Activated naive CD4-positive, alpha-beta T cell treated with anti-CD3 and anti-CD28 coated beads, Interleukin-2, amount 50 U/mL, for 24 hours (primary cell): ENCODE results near the gene PDK2.

Source experiments
- H3K27ac Mint-ChIP-seq: one replicate; pipeline ENCODE4 v1.8.0; 2021; ENCODE audit warnings: mild to moderate bottlenecking, mixed read lengths
- H3K27me3 Mint-ChIP-seq: one replicate; pipeline ENCODE4 v1.8.0; 2021; ENCODE audit warnings: mixed read lengths
- H3K36me3 Mint-ChIP-seq: one replicate; pipeline ENCODE4 v1.8.0; 2021; ENCODE audit warnings: mixed read lengths
- H3K4me1 Mint-ChIP-seq: one replicate; pipeline ENCODE4 v1.8.0; 2021; ENCODE audit warnings: mixed read lengths
- H3K4me3 Mint-ChIP-seq: one replicate; pipeline ENCODE4 v1.8.0; 2021; ENCODE audit warnings: mild to moderate bottlenecking, mixed read lengths
- H3K9me3 Mint-ChIP-seq: one replicate; pipeline ENCODE4 v1.8.0; 2021; ENCODE audit warnings: mixed read lengths

Gene PDK2

GRCh38 chr17:50066995-50067394 lies 28.2 kb upstream of the PDK2 start:
- H3K9me3 Mint-ChIP-seq = no peaks in the 10 kb centered on the region
- H3K27ac Mint-ChIP-seq = no peak overlapping the region
- no peaks in the 10 kb centered on the region for H3K4me1 Mint-ChIP-seq
- H3K27me3 Mint-ChIP-seq = no peaks in the 10 kb centered on the region
- H3K36me3 Mint-ChIP-seq = peaks cover 10% of the 10 kb centered on the region
- H3K4me3 Mint-ChIP-seq = no peak overlapping the region

DNA sequence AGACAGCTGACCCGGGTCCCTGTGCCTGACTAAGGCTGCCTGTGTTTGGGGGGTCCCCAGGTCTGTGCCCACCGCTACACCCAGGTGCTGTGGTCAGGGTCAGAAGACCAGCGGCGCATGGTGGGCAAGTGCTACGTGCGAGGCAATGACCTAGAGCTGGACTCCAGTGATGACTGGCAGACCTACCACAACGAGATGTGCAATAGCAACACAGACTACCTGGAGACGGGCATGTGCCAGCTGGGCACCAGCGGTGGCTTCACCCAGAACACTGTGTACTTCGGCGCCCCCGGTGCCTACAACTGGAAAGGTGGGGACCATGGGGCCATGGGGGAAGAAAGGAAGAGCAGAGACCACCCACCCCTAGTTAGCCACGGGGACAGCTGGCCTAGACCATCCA lies 27.2 kb upstream of the PDK2 start:
- H3K36me3 Mint-ChIP-seq = peaks cover 10% of the 10 kb centered on the region
- no peaks in the 10 kb centered on the region for H3K4me1 Mint-ChIP-seq
- H3K4me3 Mint-ChIP-seq = no peak overlapping the region
- H3K27me3 Mint-ChIP-seq = no peaks in the 10 kb centered on the region
- no peak overlapping the region for H3K27ac Mint-ChIP-seq
- no peaks in the 10 kb centered on the region for H3K9me3 Mint-ChIP-seq

DNA sequence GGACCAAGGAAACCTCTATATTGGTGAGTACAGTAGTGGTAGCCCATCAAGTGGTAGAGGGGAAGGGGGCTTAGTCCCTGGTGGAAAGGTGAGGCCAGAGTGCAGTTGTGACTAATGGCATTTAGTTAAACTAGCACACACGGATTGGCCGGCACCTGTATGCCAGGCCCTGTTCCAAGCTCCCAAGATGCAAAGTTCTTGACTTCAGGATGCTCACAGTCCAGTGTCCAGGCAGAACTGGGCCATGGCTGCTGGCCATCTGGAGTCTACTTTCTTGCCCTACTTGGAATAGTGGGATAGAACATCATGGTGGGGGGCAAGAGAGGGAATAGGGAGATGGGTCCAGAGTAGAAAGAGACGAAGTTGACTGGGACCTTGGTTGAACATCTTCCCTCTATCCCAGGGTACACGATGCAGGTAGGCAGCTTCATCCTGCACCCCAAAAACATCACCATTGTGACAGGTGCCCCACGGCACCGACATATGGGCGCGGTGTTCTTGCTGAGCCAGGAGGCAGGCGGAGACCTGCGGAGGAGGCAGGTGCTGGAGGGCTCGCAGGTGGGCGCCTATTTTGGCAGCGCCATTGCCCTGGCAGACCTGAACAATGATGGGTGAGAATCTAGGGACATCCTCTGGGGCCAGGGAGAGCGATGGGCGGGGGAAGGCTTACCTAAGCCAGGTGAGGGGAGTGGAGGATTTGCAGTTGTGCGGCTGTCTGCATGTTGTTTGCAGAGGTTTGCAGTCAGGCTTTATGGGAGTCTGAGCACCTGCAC lies 24.1 kb upstream of the PDK2 start:
- no peak overlapping the region for H3K27ac Mint-ChIP-seq
- peaks cover 10% of the 10 kb centered on the region for H3K36me3 Mint-ChIP-seq
- H3K4me3 Mint-ChIP-seq = no peak overlapping the region
- H3K9me3 Mint-ChIP-seq = no peaks in the 10 kb centered on the region
- H3K27me3 Mint-ChIP-seq = no peaks in the 10 kb centered on the region
- no peaks in the 10 kb centered on the region for H3K4me1 Mint-ChIP-seq

- no peaks in the 10 kb centered on the region for H3K9me3 Mint-ChIP-seq
- no peaks in the 10 kb centered on the region for H3K4me1 Mint-ChIP-seq
- H3K4me3 Mint-ChIP-seq = no peak overlapping the region
- no peaks in the 10 kb centered on the region for H3K27me3 Mint-ChIP-seq
- peaks cover 10% of the 10 kb centered on the region for H3K36me3 Mint-ChIP-seq
- H3K27ac Mint-ChIP-seq = no peak overlapping the region
Measured at GRCh38 chr17:50071692-50072091, 23.5 kb upstream of the PDK2 start.

GRCh38 chr17:50072130-50072529 lies 23.0 kb upstream of the PDK2 start:
- Mint-ChIP-seq H3K27ac (no peak overlapping the region), H3K36me3 (peaks cover 10% of the 10 kb centered on the region), H3K9me3 (no peaks in the 10 kb centered on the region), H3K4me3 (no peak overlapping the region), H3K4me1 (no peaks in the 10 kb centered on the region), H3K27me3 (no peaks in the 10 kb centered on the region)

DNA sequence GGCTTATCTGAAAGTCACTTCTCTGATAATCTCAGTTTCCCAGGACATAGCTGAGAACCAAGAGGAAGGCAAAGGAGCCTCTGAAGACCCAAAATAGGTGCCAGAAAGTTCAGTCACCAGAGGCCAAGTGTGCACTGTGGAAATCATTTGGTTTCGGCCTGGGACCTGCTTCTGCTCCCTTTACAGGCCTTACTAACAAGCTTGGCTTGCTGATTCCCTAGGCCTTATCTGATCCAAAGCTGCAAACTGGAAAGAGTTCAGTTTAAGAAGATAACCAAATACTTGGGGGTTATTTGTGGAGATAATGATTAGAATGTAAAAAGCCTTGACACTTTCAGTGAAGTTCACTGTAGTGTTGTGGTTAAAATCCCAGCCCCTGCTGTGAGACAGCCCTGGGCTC lies 22.2 kb upstream of the PDK2 start:
- no peaks in the 10 kb centered on the region for H3K27me3 Mint-ChIP-seq
- H3K27ac Mint-ChIP-seq = no peak overlapping the region
- H3K4me1 Mint-ChIP-seq = no peaks in the 10 kb centered on the region
- H3K9me3 Mint-ChIP-seq = no peaks in the 10 kb centered on the region
- no peak overlapping the region for H3K4me3 Mint-ChIP-seq
- peaks cover 11% of the 10 kb centered on the region for H3K36me3 Mint-ChIP-seq

- Mint-ChIP-seq H3K9me3 (no peaks in the 10 kb centered on the region), H3K27ac (no peak overlapping the region), H3K4me1 (no peaks in the 10 kb centered on the region), H3K36me3 (peaks cover 11% of the 10 kb centered on the region), H3K27me3 (no peaks in the 10 kb centered on the region), H3K4me3 (no peak overlapping the region)
Measured at GRCh38 chr17:50074227-50074626, 20.9 kb upstream of the PDK2 start.

GRCh38 chr17:50075446-50076032 lies 19.6 kb upstream of the PDK2 start:
- no peaks in the 10 kb centered on the region for H3K4me1 Mint-ChIP-seq
- peaks cover 11% of the 10 kb centered on the region for H3K36me3 Mint-ChIP-seq
- no peaks in the 10 kb centered on the region for H3K9me3 Mint-ChIP-seq
- no peaks in the 10 kb centered on the region for H3K27me3 Mint-ChIP-seq
- no peak overlapping the region for H3K4me3 Mint-ChIP-seq
- no peak overlapping the region for H3K27ac Mint-ChIP-seq

GRCh38 chr17:50076221-50076590 lies 18.9 kb upstream of the PDK2 start:
- Mint-ChIP-seq H3K4me3 (no peak overlapping the region), H3K27me3 (no peaks in the 10 kb centered on the region), H3K9me3 (no peaks in the 10 kb centered on the region), H3K36me3 (peaks cover 8% of the 10 kb centered on the region), H3K27ac (no peak overlapping the region), H3K4me1 (no peaks in the 10 kb centered on the region)

- Mint-ChIP-seq H3K9me3 (no peaks in the 10 kb centered on the region), H3K4me1 (no peaks in the 10 kb centered on the region), H3K4me3 (no peak overlapping the region), H3K27me3 (no peaks in the 10 kb centered on the region), H3K36me3 (peaks cover 3% of the 10 kb centered on the region), H3K27ac (no peak overlapping the region)
Measured at GRCh38 chr17:50076591-50077235, 18.4 kb upstream of the PDK2 start.

GRCh38 chr17:50078430-50078829 lies 16.7 kb upstream of the PDK2 start:
- Mint-ChIP-seq H3K4me1 (no peaks in the 10 kb centered on the region), H3K27me3 (no peaks in the 10 kb centered on the region), H3K27ac (no peak overlapping the region), H3K9me3 (no peaks in the 10 kb centered on the region), H3K4me3 (no peak overlapping the region), H3K36me3 (peaks cover 1% of the 10 kb centered on the region)

GRCh38 chr17:50079334-50080095 lies 15.6 kb upstream of the PDK2 start:
- H3K27me3 Mint-ChIP-seq = no peaks in the 10 kb centered on the region
- no peak overlapping the region for H3K27ac Mint-ChIP-seq
- H3K4me3 Mint-ChIP-seq = no peak overlapping the region
- H3K4me1 Mint-ChIP-seq = no peaks in the 10 kb centered on the region
- peaks cover 1% of the 10 kb centered on the region for H3K36me3 Mint-ChIP-seq
- H3K9me3 Mint-ChIP-seq = no peaks in the 10 kb centered on the region

DNA sequence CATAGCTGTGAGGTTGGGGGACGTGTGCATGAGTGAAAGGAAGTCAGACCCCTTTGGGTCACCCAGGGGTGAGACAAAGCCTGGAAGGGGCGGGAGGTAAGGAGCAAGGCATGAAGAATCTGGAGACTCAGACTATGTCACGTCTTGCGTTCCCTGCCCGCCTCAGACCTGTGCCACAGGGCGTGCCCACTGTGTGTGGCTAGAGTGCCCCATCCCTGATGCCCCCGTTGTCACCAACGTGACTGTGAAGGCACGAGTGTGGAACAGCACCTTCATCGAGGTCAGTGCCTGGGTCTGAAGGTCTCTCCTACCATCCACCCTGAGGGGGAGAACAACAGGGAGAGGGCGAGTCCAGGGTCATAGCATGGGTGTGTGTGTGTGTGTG lies 15.1 kb upstream of the PDK2 start:
- Mint-ChIP-seq H3K27me3 (no peaks in the 10 kb centered on the region), H3K27ac (no peak overlapping the region), H3K36me3 (peaks cover 1% of the 10 kb centered on the region), H3K4me3 (no peak overlapping the region), H3K4me1 (no peaks in the 10 kb centered on the region), H3K9me3 (no peaks in the 10 kb centered on the region)

- no peak overlapping the region for H3K27ac Mint-ChIP-seq
- H3K36me3 Mint-ChIP-seq = peaks cover 1% of the 10 kb centered on the region
- H3K27me3 Mint-ChIP-seq = no peaks in the 10 kb centered on the region
- no peaks in the 10 kb centered on the region for H3K9me3 Mint-ChIP-seq
- H3K4me1 Mint-ChIP-seq = no peaks in the 10 kb centered on the region
- no peak overlapping the region for H3K4me3 Mint-ChIP-seq
Measured at GRCh38 chr17:50080827-50081226, 14.3 kb upstream of the PDK2 start.

DNA sequence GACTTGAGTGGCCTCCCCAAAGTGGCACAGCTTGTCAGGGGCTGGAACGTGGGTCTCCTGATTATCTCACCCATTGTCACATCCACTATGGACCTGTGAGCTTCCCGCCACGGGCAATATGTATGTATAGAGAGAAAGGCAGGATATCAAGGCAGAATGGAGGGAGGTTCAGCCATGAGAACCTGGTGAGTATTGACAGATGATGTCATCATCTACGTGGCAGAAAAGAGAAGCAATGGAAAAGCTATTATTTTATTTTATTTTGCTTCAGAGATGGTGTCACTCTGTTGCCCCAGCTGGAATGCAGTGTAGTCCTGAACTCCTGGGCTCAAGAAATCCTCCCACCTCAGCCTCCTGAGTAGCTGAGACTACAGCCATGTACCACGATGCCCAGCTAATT lies 13.4 kb upstream of the PDK2 start:
- Mint-ChIP-seq H3K27ac (no peak overlapping the region), H3K4me1 (no peaks in the 10 kb centered on the region), H3K36me3 (peaks cover 1% of the 10 kb centered on the region)

More for the DNA sequence above, 13.4 kb upstream of the PDK2 start:
- no peak overlapping the region for H3K4me3 Mint-ChIP-seq
- H3K9me3 Mint-ChIP-seq = no peaks in the 10 kb centered on the region
- no peaks in the 10 kb centered on the region for H3K27me3 Mint-ChIP-seq
